A673 (cell line): ENCODE data around the gene ZNRF4. TPM values are rescaled to one million over a fixed set of nuclear protein-coding genes. Genes with fewer than 3 reads are reported as not detected.

ENCODE experiments used
- BruUV-seq: library from RNA; stranded (reverse); fragments of 400-500 nt; replicated peaks from 2 replicates; lab custom pipeline; 2021; lab: Mats Ljungman, UMichigan
- CTCF ChIA-PET: fragments of 300-600 bp; sonication (Branson Sonifier 250); formaldehyde crosslinking; loops from one replicate; lab custom pipeline; 2022; ENCODE audit warnings: antibody characterized with exemption; lab: Charles Lee
- POLR2A ChIA-PET: fragments of 300-600 bp; sonication (Branson Sonifier 250); formaldehyde crosslinking; loops from one replicate; lab custom pipeline; 2022; ENCODE audit warnings: antibody characterized with exemption; ENCODE audit not compliant: low non-redundant PET; lab: Charles Lee
- DNase-seq: peaks from one replicate; pipeline ENCODE4 v3.0.0-alpha.2; 2015; ENCODE audit warnings: low spot score
- H3K27ac ChIP-seq: fragments of 200-600 bp; sonication (generic); 2 replicates; pipeline ENCODE4 v1.5.1; 2016; ENCODE audit warnings: mixed run types, low read depth, mild to moderate bottlenecking, mixed read lengths, antibody characterized with exemption, low read length; ENCODE audit not compliant: poor library complexity, severe bottlenecking
- H3K27me3 ChIP-seq: fragments of 200-600 bp; sonication (generic); replicated peaks from 2 replicates; pipeline ENCODE4 v1.6.1; 2017; ENCODE audit warnings: mixed run types, low read depth, mild to moderate bottlenecking, mixed read lengths, antibody characterized with exemption, low read length; ENCODE audit not compliant: insufficient read depth, poor library complexity
- H3K36me3 ChIP-seq: fragments of 200-600 bp; sonication (generic); 2 replicates; pipeline ENCODE4 v1.6.1; 2016; ENCODE audit warnings: mixed run types, mild to moderate bottlenecking, mixed read lengths, antibody characterized with exemption, low read length; ENCODE audit not compliant: insufficient read depth, poor library complexity, severe bottlenecking
- H3K4me1 ChIP-seq: fragments of 200-600 bp; sonication (generic); 2 replicates; pipeline ENCODE4 v1.6.1; 2017; ENCODE audit warnings: mixed run types, mild to moderate bottlenecking, mixed read lengths, antibody characterized with exemption, low read length; ENCODE audit not compliant: insufficient read depth, poor library complexity, severe bottlenecking
- H3K4me3 ChIP-seq: fragments of 200-600 bp; sonication (generic); 2 replicates; pipeline ENCODE4 v1.5.1; 2016; ENCODE audit warnings: low read depth, mixed run types, mild to moderate bottlenecking, mixed read lengths, low read length; ENCODE audit not compliant: poor library complexity, severe bottlenecking
- H3K9me3 ChIP-seq: fragments of 200-600 bp; sonication (generic); 2 replicates; pipeline ENCODE4 v1.6.1; 2016; ENCODE audit warnings: mixed run types, low read depth, mild to moderate bottlenecking, mixed read lengths, antibody characterized with exemption, low read length; ENCODE audit not compliant: poor library complexity, severe bottlenecking
- EZH2 ChIP-seq: fragments of 200-600 bp; sonication (generic); IDR thresholded peaks from 2 replicates; pipeline ENCODE4 v1.6.1; 2017; ENCODE audit warnings: borderline replicate concordance, low read depth, mild to moderate bottlenecking, mixed read lengths, antibody characterized with exemption, low read length; ENCODE audit not compliant: poor library complexity, severe bottlenecking
- intact Hi-C: fragments of 100-400 bp; cut with micrococcal nuclease; formaldehyde crosslinking; loops from one replicate; pipeline ENCODE4 v1.10.0; 2022; ENCODE audit not compliant: unreplicated experiment
- total RNA-seq: library from RNA; stranded (reverse); gene quantifications from 2 replicates; pipeline ENCODE4 v1.2.3, GENCODE V29; 2021
- TF ChIP-seq, protein P1 (sequence below): fragments of 300-800, 200-600 bp; sonication (generic); conservative IDR thresholded peaks from 2 replicates; pipeline ENCODE4 v1.5.1; 2017; ENCODE audit warnings: low read depth, mild to moderate bottlenecking, antibody characterized with exemption, low read length, moderate library complexity, mixed read lengths

The ZNRF4 gene
- total RNA-seq, 1 experiment from 2014 or later: not detected

GRCh38 chr19:5472286-5472685 is 17.1 kb downstream of the ZNRF4 start:
- intact Hi-C loops: no loop called here
- Histone ChIP-seq H3K9me3 (no peaks in the 10 kb centered on the region), H3K27me3 (no peaks in the 10 kb centered on the region), H3K4me3 (no peak overlapping the region), H3K36me3 (no peaks in the 10 kb centered on the region), H3K4me1 (peaks cover 4% of the 10 kb centered on the region), H3K27ac (no peak overlapping the region)
- DNase-seq: no peak
- ChIA-PET CTCF (no interaction called here), POLR2A (no interaction called here)
- BruUV-seq: no TSS peak
- TF ChIP-seq, protein P1, sequence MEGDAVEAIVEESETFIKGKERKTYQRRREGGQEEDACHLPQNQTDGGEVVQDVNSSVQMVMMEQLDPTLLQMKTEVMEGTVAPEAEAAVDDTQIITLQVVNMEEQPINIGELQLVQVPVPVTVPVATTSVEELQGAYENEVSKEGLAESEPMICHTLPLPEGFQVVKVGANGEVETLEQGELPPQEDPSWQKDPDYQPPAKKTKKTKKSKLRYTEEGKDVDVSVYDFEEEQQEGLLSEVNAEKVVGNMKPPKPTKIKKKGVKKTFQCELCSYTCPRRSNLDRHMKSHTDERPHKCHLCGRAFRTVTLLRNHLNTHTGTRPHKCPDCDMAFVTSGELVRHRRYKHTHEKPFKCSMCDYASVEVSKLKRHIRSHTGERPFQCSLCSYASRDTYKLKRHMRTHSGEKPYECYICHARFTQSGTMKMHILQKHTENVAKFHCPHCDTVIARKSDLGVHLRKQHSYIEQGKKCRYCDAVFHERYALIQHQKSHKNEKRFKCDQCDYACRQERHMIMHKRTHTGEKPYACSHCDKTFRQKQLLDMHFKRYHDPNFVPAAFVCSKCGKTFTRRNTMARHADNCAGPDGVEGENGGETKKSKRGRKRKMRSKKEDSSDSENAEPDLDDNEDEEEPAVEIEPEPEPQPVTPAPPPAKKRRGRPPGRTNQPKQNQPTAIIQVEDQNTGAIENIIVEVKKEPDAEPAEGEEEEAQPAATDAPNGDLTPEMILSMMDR: no peak
- no peak for TF ChIP-seq EZH2

DNA sequence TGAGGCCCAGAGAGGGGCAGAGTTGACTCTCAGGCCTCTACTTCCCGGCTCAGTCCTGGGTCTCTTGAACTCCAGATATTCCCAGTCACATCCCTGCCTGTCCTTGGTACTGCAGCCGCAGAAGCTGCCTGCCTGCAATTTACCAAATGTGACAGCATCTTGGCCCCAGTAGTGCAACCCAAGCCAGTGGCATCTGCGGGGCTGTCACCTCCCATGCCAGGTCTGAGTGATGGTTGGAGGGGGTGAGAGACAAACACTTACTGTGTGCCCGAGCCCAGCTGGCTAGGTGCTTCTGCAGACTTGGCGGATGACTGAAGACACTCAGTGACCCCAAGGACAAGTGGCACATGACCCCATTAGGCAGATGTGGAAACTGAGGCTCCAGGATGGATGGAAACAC is 18.4 kb downstream of the ZNRF4 start:
- Histone ChIP-seq H3K27me3 (peaks cover 9% of the 10 kb centered on the region), H3K4me3 (no peak overlapping the region), H3K27ac (no peak overlapping the region), H3K9me3 (no peaks in the 10 kb centered on the region), H3K36me3 (no peaks in the 10 kb centered on the region), H3K4me1 (no peaks in the 10 kb centered on the region)
- POLR2A ChIA-PET: no interaction called here
- no peak for DNase-seq
- intact Hi-C loops: no loop called here
- BruUV-seq: no TSS peak
- CTCF ChIA-PET: interaction anchor here (0.6 kb wide), 1 partner anchor 47 kb away, joined by 4 read pairs; no protein-coding TSS in a partner anchor
- TF ChIP-seq, protein P1: no peak
- TF ChIP-seq EZH2: no peak

DNA sequence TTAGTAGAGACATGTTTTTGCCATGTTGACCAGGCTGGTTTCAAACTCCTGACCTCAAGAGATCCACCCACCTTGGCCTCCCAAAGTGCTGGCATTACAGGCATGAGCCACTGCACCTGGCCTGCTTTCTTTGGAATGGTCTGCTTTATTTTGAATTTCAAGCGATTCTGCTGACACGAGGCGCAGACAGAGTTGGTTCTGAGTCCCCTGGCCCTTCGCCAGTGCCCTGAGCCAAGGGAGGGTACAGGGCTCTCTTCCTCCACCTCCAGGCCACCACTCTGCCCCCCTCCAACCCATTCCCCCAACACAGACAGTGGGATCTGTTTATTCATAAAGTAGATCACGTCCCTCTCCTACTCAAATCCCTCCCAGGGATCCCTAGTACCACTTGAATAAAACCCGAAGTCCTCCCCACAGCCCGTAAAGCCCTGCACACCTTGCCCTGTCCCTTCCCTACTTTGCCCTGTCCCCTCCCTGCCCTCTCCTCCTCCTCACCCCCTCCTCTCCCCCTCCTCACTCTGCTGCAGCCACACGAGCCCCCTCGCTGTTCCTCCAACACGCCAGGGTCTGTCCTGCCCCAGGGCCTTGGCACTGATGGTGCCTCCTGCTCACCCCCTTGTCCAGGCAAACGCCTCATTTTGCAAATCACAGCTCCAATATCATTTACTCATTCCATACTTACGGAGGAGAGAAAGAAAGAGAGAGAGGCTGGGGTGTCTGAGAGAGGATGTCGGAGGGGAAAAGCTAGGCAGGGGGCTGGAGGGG is 22.4 kb downstream of the ZNRF4 start:
- ChIA-PET POLR2A (no interaction called here), CTCF (interaction anchor here (0.7 kb wide), 1 partner anchor 48 kb away, joined by 4 read pairs; no protein-coding TSS in a partner anchor)
- no peak for DNase-seq
- H3K4me1 ChIP-seq: no peaks in the 10 kb centered on the region
- no peak overlapping the region for H3K27ac ChIP-seq
- intact Hi-C loops: no loop called here
- no peak for TF ChIP-seq EZH2
- TF ChIP-seq, protein P1: no peak
- H3K4me3 ChIP-seq: no peak overlapping the region
- H3K36me3 ChIP-seq: no peaks in the 10 kb centered on the region
- BruUV-seq: no TSS peak
- peaks cover 15% of the 10 kb centered on the region for H3K27me3 ChIP-seq
- H3K9me3 ChIP-seq: peaks cover 4% of the 10 kb centered on the region
